Thoracic aorta (tissue), 2 donors: ENCODE data around the gene AP2A1. TPM values are rescaled to one million over a fixed set of nuclear protein-coding genes. Genes with fewer than 3 reads are reported as not detected.
"Not testable (repeated sequence)": the region's sequence is repeated elsewhere in the genome, so short reads cannot be mapped to it uniquely, and the experiment has no call there.

ENCODE experiments used
- ATAC-seq: fragments of 150-250 bp; one replicate; pipeline ENCODE4 v1.8.0; 2017; ENCODE audit warnings: low read depth; ENCODE audit not compliant: insufficient number of reproducible peaks, low FRiP score
- DNase-seq: peaks from one replicate; pipeline ENCODE4 v3.0.0-alpha.2; 2020; ENCODE audit warnings: low spot score
- H3K27ac ChIP-seq, 2 donors: fragments of 200-600 bp; sonication (generic); 1 replicate in 1 of 2; 2 replicates in 1 of 2; pipeline ENCODE4 v1.5.1; 2016; ENCODE audit warnings: mild to moderate bottlenecking in 2 of 2, moderate library complexity in 2 of 2
- H3K27me3 ChIP-seq: fragments of 200-600 bp; sonication (generic); replicated peaks from 2 replicates; pipeline ENCODE4 v1.6.0; 2016; ENCODE audit warnings: mild to moderate bottlenecking; ENCODE audit not compliant: insufficient read depth
- H3K36me3 ChIP-seq: fragments of 200-600 bp; sonication (generic); one replicate; pipeline ENCODE4 v1.5.1; 2016
- H3K4me1 ChIP-seq, 2 donors: fragments of 200-600 bp; sonication (generic); 1 replicate in 1 of 2; 2 replicates in 1 of 2; pipeline versions ENCODE4 v1.5.1 to v1.6.0; 2016; ENCODE audit warnings: low read depth in 2 of 2, mild to moderate bottlenecking in 1 of 2; ENCODE audit not compliant: control insufficient read depth in 1 of 2
- H3K4me3 ChIP-seq: fragments of 200-600 bp; sonication (generic); 2 replicates; pipeline ENCODE4 v1.5.1; 2016; ENCODE audit warnings: mild to moderate bottlenecking
- H3K9me3 ChIP-seq: fragments of 200-600 bp; sonication (generic); 2 replicates; pipeline ENCODE4 v1.5.1; 2016
- total RNA-seq, 2 donors: library from RNA; depleted of rRNA; stranded (reverse); fragments of >200 nt; gene quantifications; one replicate each; pipeline versions ENCODE4 v1.1.0 to v1.2.3, GENCODE V29; 2016
- TF ChIP-seq, protein P1 (sequence below): fragments of 200-600 bp; sonication (generic); IDR thresholded peaks from one replicate; pipeline ENCODE4 v1.5.1; 2019; ENCODE audit warnings: antibody characterized with exemption

Gene AP2A1
- 10 to 100 TPM; 81.1 to 89.7 TPM for total RNA-seq

DNA sequence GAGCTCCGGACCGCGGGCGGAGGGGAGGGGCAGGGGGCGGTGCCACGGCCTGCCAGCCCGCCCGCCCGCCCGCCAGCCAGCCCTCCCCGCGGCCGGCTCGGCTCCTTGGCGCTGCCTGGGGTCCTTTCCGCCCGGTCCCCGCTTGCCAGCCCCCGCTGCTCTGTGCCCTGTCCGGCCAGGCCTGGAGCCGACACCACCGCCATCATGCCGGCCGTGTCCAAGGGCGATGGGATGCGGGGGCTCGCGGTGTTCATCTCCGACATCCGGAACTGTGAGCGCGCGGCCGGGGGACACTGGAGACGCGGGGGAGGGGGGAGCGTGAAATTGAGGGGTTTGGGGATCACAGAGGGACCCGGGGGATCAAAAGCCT, at the start of gene AP2A1:
Gene AP2A1, plus strand, starts transcription at position 72 of the 370 bp plus-strand sequence. Its CDS starts 133 bp downstream, at position 205.
- TF ChIP-seq, protein P1, sequence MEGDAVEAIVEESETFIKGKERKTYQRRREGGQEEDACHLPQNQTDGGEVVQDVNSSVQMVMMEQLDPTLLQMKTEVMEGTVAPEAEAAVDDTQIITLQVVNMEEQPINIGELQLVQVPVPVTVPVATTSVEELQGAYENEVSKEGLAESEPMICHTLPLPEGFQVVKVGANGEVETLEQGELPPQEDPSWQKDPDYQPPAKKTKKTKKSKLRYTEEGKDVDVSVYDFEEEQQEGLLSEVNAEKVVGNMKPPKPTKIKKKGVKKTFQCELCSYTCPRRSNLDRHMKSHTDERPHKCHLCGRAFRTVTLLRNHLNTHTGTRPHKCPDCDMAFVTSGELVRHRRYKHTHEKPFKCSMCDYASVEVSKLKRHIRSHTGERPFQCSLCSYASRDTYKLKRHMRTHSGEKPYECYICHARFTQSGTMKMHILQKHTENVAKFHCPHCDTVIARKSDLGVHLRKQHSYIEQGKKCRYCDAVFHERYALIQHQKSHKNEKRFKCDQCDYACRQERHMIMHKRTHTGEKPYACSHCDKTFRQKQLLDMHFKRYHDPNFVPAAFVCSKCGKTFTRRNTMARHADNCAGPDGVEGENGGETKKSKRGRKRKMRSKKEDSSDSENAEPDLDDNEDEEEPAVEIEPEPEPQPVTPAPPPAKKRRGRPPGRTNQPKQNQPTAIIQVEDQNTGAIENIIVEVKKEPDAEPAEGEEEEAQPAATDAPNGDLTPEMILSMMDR, result no peak
- DNase-seq (no peak), ATAC-seq (no peak)
- peak within 1 kb of the TSS; percentile 89 to 94 for H3K27ac ChIP-seq
- H3K27me3 ChIP-seq, result no peaks in the 10 kb centered on the region
- no peaks in the 10 kb centered on the region for H3K36me3 ChIP-seq
- H3K4me3 ChIP-seq, result peak within 1 kb of the TSS; percentile 92
- H3K4me1 ChIP-seq, result peaks cover 19 to 28% of the 10 kb centered on the region in 2 donors
- no peaks in the 10 kb centered on the region for H3K9me3 ChIP-seq

DNA sequence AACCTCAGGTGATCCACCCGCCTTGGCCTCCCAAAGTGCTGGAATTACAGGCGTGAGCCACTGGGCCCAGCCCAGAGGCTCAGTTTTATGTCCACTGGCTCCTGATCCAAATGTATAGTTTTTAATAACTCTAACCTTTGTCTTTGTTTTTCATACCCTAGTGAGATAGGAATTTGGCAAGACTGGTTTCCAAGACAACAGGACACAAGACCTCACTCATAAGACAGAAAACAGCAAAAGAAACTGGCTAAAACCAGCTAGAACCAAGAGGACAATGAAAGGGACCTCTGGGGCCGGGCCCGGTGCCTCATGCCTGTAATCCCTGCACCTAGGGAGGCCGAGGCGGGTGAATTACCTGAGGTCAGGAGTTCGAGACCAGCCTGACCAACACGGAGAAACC, 48.3 kb upstream of the AP2A1 start:
- Histone ChIP-seq H3K9me3 (no peaks in the 10 kb centered on the region), H3K27ac (no peak overlapping the region), H3K27me3 (no peaks in the 10 kb centered on the region), H3K36me3 (no peaks in the 10 kb centered on the region), H3K4me3 (no peak overlapping the region), H3K4me1 (peaks cover 0 to 5% of the 10 kb centered on the region in 2 donors)
- ATAC-seq (no peak), DNase-seq (no peak)
- TF ChIP-seq, protein P1, result no peak

DNA sequence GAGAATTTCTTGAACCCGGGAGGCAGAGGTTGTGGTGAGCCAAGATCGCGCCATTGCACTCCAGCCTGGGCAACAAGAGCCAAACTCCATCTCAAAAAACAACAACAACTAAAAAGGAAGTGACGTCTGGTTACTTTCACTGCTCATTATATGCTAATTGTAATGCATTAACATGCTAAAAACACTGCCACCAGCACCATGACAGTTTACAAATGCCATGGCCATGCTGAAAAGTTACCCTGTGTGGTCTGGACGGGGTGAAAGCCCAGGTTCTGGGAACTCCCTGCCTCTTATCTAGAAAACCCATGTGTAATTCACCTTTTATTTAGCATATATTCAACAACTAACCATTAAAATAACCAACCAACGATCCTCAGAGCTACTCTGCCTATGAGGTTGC, 47.8 kb upstream of the AP2A1 start:
- peaks cover 0 to 5% of the 10 kb centered on the region in 2 donors for H3K4me1 ChIP-seq
- no peak for ATAC-seq
- H3K9me3 ChIP-seq, result no peaks in the 10 kb centered on the region
- H3K36me3 ChIP-seq, result no peaks in the 10 kb centered on the region
- no peak overlapping the region for H3K27ac ChIP-seq
- no peak overlapping the region for H3K4me3 ChIP-seq
- no peak for DNase-seq
- no peaks in the 10 kb centered on the region for H3K27me3 ChIP-seq
- TF ChIP-seq, protein P1, result no peak

DNA sequence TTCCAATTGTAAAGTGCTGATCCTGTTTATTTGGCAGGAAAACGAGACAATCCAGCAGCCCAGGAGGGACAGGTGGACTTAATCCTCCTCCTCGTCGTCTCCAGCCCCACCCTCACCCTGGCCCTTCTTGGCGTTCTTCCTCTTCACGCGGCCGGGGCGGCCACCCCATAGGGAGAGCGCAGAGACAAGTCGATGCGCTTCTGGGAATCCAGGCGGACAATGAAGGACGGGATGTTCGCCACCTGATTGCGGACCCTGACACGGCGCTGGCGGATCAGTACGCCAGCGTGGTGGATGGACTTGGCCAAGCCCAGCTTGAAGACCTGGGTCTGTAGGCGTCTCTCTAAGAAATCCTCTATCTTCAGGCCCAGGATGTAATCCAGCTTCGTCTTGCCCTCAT, 47.4 kb upstream of the AP2A1 start:
- not testable (repeated sequence) for H3K27me3 ChIP-seq, H3K4me3 ChIP-seq, DNase-seq, H3K9me3 ChIP-seq, H3K4me1 ChIP-seq, H3K27ac ChIP-seq, ATAC-seq, H3K36me3 ChIP-seq

DNA sequence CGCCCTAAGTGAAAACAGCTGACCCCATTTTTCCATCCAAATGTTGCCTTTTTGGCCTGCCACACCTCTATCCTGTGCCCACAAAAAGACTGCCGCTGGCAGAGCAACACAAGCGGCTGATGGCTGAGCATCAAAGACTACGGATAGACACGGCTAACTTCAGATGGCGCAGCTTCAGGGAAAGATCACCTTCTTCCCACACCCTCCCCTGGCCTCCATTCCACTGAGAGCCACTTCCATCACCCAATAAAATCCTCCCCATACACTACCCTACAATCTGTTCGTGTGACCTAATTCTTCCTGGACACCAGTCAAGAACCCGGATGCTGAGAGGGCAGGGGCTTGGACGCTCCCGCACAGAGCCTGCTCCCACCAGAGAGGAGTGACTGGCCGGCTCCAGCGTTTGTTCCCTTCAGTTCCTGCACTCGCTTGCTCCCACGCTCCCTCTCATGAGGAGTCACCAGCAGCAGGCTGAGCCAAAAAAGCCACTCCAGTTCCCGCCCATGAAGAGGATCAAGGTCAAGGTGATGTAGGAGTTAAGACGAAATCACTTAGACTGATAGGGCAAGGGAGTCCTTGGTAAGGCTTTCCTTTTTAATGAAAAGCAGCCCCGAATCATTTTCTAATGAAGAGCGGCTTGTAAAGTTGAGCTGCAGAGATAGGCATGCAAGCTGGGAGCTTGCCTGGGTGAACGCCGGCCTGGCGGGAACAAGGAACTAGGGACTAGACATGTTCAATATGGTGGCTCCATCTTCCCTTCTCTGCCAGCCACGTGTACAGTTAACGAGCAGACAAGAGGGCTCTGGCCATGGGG, 39.4 kb upstream of the AP2A1 start:
- Histone ChIP-seq H3K4me3 (no peak overlapping the region), H3K9me3 (no peaks in the 10 kb centered on the region), H3K36me3 (no peaks in the 10 kb centered on the region), H3K4me1 (peaks cover 0 to 10% of the 10 kb centered on the region in 2 donors), H3K27ac (no peak overlapping the region), H3K27me3 (no peaks in the 10 kb centered on the region)
- DNase-seq (no peak), ATAC-seq (peak; percentile 20)
- TF ChIP-seq, protein P1, result no peak

DNA sequence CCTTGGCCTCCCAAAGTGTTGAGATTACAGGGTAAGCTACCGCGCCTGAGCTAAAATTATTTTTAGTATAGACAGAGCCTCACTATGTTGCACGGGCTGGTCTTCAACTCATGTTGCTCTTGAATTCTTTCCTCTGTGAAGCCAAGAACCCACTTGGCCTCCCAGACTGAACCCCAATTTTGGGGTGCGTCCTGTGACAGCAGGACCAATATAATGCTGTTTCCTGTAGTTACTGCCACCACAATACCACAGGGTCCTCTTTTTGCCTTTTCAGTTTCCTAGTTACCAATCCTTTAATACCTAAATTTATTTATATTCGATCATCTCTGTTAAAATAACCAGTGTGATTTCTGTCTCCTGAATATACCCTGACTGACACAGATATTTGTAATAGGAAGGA, 36.6 kb upstream of the AP2A1 start:
- Histone ChIP-seq H3K36me3 (no peaks in the 10 kb centered on the region), H3K27me3 (no peaks in the 10 kb centered on the region)

More for the DNA sequence above, 36.6 kb upstream of the AP2A1 start:
- Histone ChIP-seq H3K9me3 (no peaks in the 10 kb centered on the region), H3K4me1 (peaks cover 0 to 10% of the 10 kb centered on the region in 2 donors), H3K4me3 (no peak overlapping the region), H3K27ac (no peak overlapping the region)
- DNase-seq, result no peak
- no peak for ATAC-seq
- TF ChIP-seq, protein P1, result no peak
